HEK293 (cell line): Measurements from ENCODE around the gene CELF4.

Source experiments
- CTCF ChIA-PET: fragments of 350-600 bp; formaldehyde crosslinking; extraction: SDS; loops from one replicate; lab custom pipeline; 2021; ENCODE audit warnings: antibody characterized with exemption; lab: Yijun Ruan, JAX
- POLR2A ChIA-PET: fragments of 300-600 bp; formaldehyde crosslinking; extraction: SDS; loops from one replicate; lab custom pipeline; 2020; ENCODE audit warnings: antibody characterized with exemption, inconsistent platforms; lab: Yijun Ruan, JAX
- H3K27ac ChIP-seq: fragments of 200-500 bp; sonication (Bioruptor generic); 2 replicates; pipeline ENCODE4 v1.5.1; 2014; ENCODE audit warnings: low read depth, low read length, control low read depth, inconsistent platforms; ENCODE audit errors: extremely low read depth
- H3K36me3 ChIP-seq, 2 experiments: fragments of 200-500 bp in 1 of 2; sonication (Bioruptor generic) in 1 of 2; 1 replicate in 1 of 2; 2 replicates in 1 of 2; pipeline ENCODE4 v1.5.1; 2014 to 2017; ENCODE audit warnings: inconsistent platforms in 2 of 2, low read length in 2 of 2; ENCODE audit not compliant: control insufficient read depth in 2 of 2, insufficient read depth in 1 of 2
- H3K4me1 ChIP-seq: fragments of 200-500 bp; sonication (Bioruptor generic); 2 replicates; pipeline ENCODE4 v1.5.1; 2014; ENCODE audit warnings: mild to moderate bottlenecking, low read length, inconsistent platforms; ENCODE audit not compliant: control insufficient read depth, insufficient read depth
- H3K4me3 ChIP-seq: 2 replicates; pipeline ENCODE4 v1.5.1; 2011; ENCODE audit warnings: low read depth, mild to moderate bottlenecking, control low read depth, low read length, moderate library complexity
- H3K9me3 ChIP-seq: fragments of 200-500 bp; sonication (Bioruptor generic); 2 replicates; pipeline ENCODE4 v1.5.1; 2014; ENCODE audit warnings: low read depth, low read length, inconsistent platforms; ENCODE audit not compliant: control insufficient read depth, insufficient read depth
- BCL11B ChIP-seq: fragments of 450-650 bp; formaldehyde crosslinking; IDR thresholded peaks from 2 replicates; pipeline ENCODE4 v1.5.1; 2016; ENCODE audit warnings: low read depth, missing biosample characterization, missing genetic modification characterization
- CTCF ChIP-seq: fragments of 450-650 bp; formaldehyde crosslinking; IDR thresholded peaks from 2 replicates; pipeline ENCODE4 v1.5.1; 2016; ENCODE audit warnings: missing biosample characterization, missing genetic modification characterization
- FEZF1 ChIP-seq: fragments of 450-650 bp; formaldehyde crosslinking; IDR thresholded peaks from 2 replicates; pipeline ENCODE4 v1.5.1; 2016; ENCODE audit warnings: missing biosample characterization, missing genetic modification characterization
- GLI2 ChIP-seq: fragments of 450-650 bp; formaldehyde crosslinking; IDR thresholded peaks from 2 replicates; pipeline ENCODE4; 2017; ENCODE audit warnings: missing biosample characterization, missing genetic modification characterization, low read depth, borderline replicate concordance
- KLF16 ChIP-seq: fragments of 450-650 bp; formaldehyde crosslinking; IDR thresholded peaks from 2 replicates; pipeline ENCODE4 v1.5.1; 2017; ENCODE audit warnings: missing biosample characterization, missing genetic modification characterization
- MZF1 ChIP-seq: fragments of 450-650 bp; formaldehyde crosslinking; IDR thresholded peaks from 2 replicates; pipeline ENCODE4 v1.5.1; 2017; ENCODE audit warnings: missing biosample characterization, missing genetic modification characterization, borderline replicate concordance
- SP7 ChIP-seq: fragments of 450-650 bp; formaldehyde crosslinking; IDR thresholded peaks from 2 replicates; pipeline ENCODE4 v1.5.1; 2016; ENCODE audit warnings: missing biosample characterization, missing genetic modification characterization
- ZBTB1 ChIP-seq: fragments of 450-650 bp; formaldehyde crosslinking; IDR thresholded peaks from 2 replicates; pipeline ENCODE4 v1.5.1; 2016; ENCODE audit warnings: missing biosample characterization, missing genetic modification characterization
- ZBTB6 ChIP-seq: fragments of 450-650 bp; formaldehyde crosslinking; IDR thresholded peaks from 2 replicates; pipeline ENCODE4 v1.5.1; 2017; ENCODE audit warnings: missing biosample characterization, missing genetic modification characterization
- ZFP69B ChIP-seq: fragments of 450-650 bp; formaldehyde crosslinking; IDR thresholded peaks from 2 replicates; pipeline ENCODE4 v1.5.1; 2016; ENCODE audit warnings: missing biosample characterization, missing genetic modification characterization
- ZNF202 ChIP-seq: fragments of 450-650 bp; formaldehyde crosslinking; IDR thresholded peaks from 2 replicates; pipeline ENCODE4 v1.5.1; 2016; ENCODE audit warnings: missing biosample characterization, missing genetic modification characterization, borderline replicate concordance
- ZNF248 ChIP-seq: fragments of 450-650 bp; formaldehyde crosslinking; IDR thresholded peaks from 2 replicates; pipeline ENCODE4 v1.5.1; 2017; ENCODE audit warnings: missing biosample characterization, missing genetic modification characterization
- ZNF302 ChIP-seq: fragments of 450-650 bp; formaldehyde crosslinking; IDR thresholded peaks from 2 replicates; pipeline ENCODE4 v1.5.1; 2016; ENCODE audit warnings: missing biosample characterization, missing genetic modification characterization, low read depth
- ZNF398 ChIP-seq: fragments of 450-650 bp; formaldehyde crosslinking; IDR thresholded peaks from 2 replicates; pipeline ENCODE4 v1.5.1; 2017; ENCODE audit warnings: missing biosample characterization, missing genetic modification characterization
- ZNF433 ChIP-seq: fragments of 450-650 bp; formaldehyde crosslinking; IDR thresholded peaks from 2 replicates; pipeline ENCODE4 v1.5.1; 2016; ENCODE audit warnings: missing biosample characterization, missing genetic modification characterization, low read depth
- ZNF521 ChIP-seq: fragments of 450-650 bp; formaldehyde crosslinking; IDR thresholded peaks from 2 replicates; pipeline ENCODE4 v1.5.1; 2017; ENCODE audit warnings: missing biosample characterization, mild to moderate bottlenecking, missing genetic modification characterization
- ZNF664 ChIP-seq: fragments of 450-650 bp; formaldehyde crosslinking; IDR thresholded peaks from 2 replicates; pipeline ENCODE4 v1.5.1; 2016; ENCODE audit warnings: missing biosample characterization, missing genetic modification characterization
- ZNF830 ChIP-seq: fragments of 450-650 bp; IDR thresholded peaks from 2 replicates; pipeline ENCODE4 v1.5.0; 2018; ENCODE audit warnings: missing biosample characterization, missing genetic modification characterization, low read depth, mild to moderate bottlenecking, moderate library complexity

The CELF4 gene

GRCh38 chr18:37261246-37261840, 304.3 kb downstream of the CELF4 start:
- Histone ChIP-seq H3K4me3 (no peak overlapping the region), H3K9me3 (no peaks in the 10 kb centered on the region)
- ChIA-PET POLR2A (no interaction called here), CTCF (interaction anchor here (0.6 kb wide), 1 partner anchor 1412 kb away, joined by 5 read pairs; no protein-coding TSS in a partner anchor)
- TF ChIP-seq ZNF830 (tag by site-specific recombination) (no peak), ZNF664 (no peak), ZNF302 (no peak), BCL11B (tag by site-specific recombination) (no peak), FEZF1 (tag by site-specific recombination) (no peak), KLF16 (tag by site-specific recombination) (no peak), ZNF521 (tag by site-specific recombination) (no peak), ZFP69B (tag by site-specific recombination) (no peak), ZNF248 (tag by site-specific recombination) (no peak), ZNF433 (tag by site-specific recombination) (no peak), GLI2 (tag by site-specific recombination) (no peak), ZNF202 (tag by site-specific recombination) (no peak), ZBTB6 (tag by site-specific recombination) (no peak), CTCF (tag by site-specific recombination) (no peak)
- TF ChIP-seq, all 188 proteins: peak for 0
- H3K36me3 ChIP-seq = no peaks in the 10 kb centered on the region
- H3K27ac ChIP-seq = no peak overlapping the region
- no peaks in the 10 kb centered on the region for H3K4me1 ChIP-seq

GRCh38 chr18:37260367-37261093, 305.1 kb downstream of the CELF4 start:
- Histone ChIP-seq H3K4me3 (no peak overlapping the region), H3K36me3 (no peaks in the 10 kb centered on the region), H3K27ac (no peak overlapping the region), H3K9me3 (no peaks in the 10 kb centered on the region), H3K4me1 (no peaks in the 10 kb centered on the region)
- no peak for TF ChIP-seq ZNF398 (tag by site-specific recombination)
- ChIA-PET POLR2A (no interaction called here), CTCF (interaction anchor here (0.6 to 1.1 kb wide), 2 partner anchors 125 to 1413 kb away, joined by 4 to 5 read pairs; no protein-coding TSS in a partner anchor)

- TF ChIP-seq SP7 (tag by site-specific recombination) = no peak
- no peak for TF ChIP-seq ZBTB1
- TF ChIP-seq MZF1 (tag by site-specific recombination) = no peak
- Histone ChIP-seq H3K9me3 (no peaks in the 10 kb centered on the region), H3K4me3 (no peak overlapping the region), H3K36me3 (no peaks in the 10 kb centered on the region), H3K4me1 (no peaks in the 10 kb centered on the region), H3K27ac (no peak overlapping the region)
- ChIA-PET CTCF (interaction anchor here (1.1 kb wide), 1 partner anchor 126 kb away, joined by 4 read pairs; no protein-coding TSS in a partner anchor), POLR2A (no interaction called here)
These were observed 305.9 kb downstream of the CELF4 start for GRCh38 chr18:37259711-37260110.
